ENCODE results near the gene TINCR.

- TF ChIP-seq, protein P1, sequence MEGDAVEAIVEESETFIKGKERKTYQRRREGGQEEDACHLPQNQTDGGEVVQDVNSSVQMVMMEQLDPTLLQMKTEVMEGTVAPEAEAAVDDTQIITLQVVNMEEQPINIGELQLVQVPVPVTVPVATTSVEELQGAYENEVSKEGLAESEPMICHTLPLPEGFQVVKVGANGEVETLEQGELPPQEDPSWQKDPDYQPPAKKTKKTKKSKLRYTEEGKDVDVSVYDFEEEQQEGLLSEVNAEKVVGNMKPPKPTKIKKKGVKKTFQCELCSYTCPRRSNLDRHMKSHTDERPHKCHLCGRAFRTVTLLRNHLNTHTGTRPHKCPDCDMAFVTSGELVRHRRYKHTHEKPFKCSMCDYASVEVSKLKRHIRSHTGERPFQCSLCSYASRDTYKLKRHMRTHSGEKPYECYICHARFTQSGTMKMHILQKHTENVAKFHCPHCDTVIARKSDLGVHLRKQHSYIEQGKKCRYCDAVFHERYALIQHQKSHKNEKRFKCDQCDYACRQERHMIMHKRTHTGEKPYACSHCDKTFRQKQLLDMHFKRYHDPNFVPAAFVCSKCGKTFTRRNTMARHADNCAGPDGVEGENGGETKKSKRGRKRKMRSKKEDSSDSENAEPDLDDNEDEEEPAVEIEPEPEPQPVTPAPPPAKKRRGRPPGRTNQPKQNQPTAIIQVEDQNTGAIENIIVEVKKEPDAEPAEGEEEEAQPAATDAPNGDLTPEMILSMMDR (conservative IDR thresholded peaks at IDR 0.05; ENCODE audit: low read depth, low read length) = peak; percentile 30; the same call in 1 of the 2 replicates
- TF ChIP-seq EZH2 (IDR thresholded peaks at IDR 0.05; ENCODE audit: borderline replicate concordance, low read depth, low read length, poor library complexity, severe bottlenecking) = no peak
Observed at GRCh38 chr19:5567360-5567969, at the start of gene TINCR.
